Inferior parietal cortex (tissue), 1 donor: Measurements from ENCODE around the gene DAAM2.
A peak's percentile ranks its signal among the peaks of the same experiment; 100 is the strongest.

Experiments used
- DNase-seq: peaks from one replicate; pipeline ENCODE4 v3.0.0-alpha.2; 2016; ENCODE audit errors: extremely low spot score

Gene DAAM2

DNA sequence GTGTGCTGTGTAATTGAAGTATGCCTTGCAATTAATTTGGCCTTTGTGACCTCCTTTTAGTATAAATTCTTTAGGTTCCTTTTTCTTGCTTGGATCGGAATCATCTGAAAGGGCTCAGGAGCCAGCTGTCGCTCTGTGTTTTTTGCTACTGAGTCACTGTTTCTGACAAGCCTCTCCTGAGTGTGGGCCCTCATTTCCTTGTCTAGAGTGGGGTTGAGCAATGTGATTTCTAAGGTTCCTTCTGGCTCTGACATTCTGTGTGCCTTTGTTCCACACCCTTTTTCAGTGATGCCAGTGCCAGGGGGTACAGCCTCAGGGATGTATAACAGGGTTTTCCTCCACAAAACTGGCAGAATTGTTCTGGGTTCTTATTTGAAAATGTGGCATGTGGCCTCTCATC lies 26.5 kb downstream of the DAAM2 start:
- DNase-seq = no peak

DNA sequence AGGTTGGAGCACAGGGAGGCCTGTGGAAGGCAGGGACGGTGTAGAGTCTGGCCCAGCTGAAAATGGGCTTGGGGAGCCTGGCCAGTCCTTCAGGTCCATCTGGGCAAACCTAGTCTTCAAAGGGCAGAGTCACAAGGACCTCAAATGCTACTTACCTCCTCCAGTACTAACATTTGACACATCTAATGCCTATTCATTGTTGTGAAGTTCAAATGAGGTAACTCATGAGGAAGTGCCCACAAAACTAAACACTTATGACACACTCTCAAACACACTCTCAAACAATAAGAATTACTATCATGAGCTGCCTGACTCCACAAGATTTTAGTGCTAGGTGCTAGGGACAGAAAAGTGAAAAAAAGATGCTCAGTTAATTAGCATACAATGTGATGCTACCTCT lies 27.1 kb downstream of the DAAM2 start:
- DNase-seq = no peak

DNA sequence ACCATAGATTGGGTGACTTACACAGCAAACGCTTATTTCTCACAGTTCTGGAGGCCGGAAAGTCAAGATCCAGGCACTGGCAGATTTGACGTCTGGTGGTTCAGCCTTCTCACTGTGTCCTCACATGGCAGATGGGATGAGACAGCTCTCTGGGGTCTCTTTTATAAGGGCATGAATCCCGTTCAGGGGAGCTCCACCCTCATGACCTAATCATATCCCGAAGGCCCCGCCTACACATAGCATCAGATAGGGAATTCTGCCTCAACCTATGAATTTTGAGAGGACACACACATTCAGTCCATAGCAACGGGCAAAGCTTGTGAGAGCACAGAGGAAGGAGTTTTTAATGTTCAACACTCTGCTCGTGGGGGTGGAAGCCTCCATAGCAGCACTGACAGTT lies 27.5 kb downstream of the DAAM2 start:
- no peak for DNase-seq

DNA sequence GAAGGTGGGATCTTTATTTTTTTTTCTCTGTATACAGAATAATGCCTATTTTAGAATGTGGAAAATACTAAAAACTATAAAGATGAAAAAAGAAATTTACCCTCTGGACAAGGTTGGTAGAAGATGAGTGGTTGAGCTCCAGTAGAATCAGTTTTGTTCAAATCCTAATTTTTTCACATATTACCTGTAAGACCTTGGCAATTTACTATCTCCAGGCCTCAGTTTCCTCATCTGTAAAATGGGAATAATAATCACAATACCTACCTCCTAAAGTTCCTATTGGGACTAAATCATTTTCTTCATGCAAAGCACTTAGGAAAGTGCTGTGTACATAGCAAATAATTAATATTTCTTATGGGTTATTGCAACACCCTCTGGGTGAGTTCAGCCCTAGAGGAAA lies 28.4 kb downstream of the DAAM2 start:
- DNase-seq = no peak

DNA sequence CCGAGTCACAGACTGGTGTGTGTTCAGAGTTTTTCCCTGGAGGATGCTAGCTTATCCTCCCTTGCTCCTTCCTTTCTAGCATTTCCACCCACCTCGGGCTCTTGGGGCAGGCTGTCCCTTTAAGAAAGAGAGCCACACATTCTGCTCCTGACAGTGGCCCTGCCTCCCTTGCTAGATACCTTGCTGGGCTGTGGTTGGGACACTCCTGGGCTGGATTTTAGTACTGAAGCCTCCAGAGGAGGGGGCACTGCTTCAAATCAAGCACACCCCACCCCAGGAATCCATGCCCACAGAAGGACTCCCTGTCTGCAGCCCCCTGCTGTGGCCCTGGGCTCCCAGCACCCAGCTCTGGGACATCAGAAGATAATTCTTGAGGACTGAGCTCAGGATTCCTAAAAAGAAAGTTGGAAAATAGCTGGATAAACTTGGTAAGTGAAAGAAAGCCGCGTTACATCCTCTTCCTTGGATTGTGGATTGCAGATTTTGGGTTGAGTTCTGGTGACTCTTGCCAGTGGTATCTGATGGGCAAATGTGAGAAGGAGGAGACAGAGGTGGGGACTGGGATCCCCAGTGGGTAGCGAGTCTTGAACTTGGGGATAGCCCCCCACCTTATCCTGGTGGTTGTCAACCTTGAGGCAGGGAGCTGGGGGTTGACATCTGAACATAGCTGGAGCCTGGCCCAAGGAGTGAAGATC lies 29.0 kb downstream of the DAAM2 start:
- no peak for DNase-seq

DNA sequence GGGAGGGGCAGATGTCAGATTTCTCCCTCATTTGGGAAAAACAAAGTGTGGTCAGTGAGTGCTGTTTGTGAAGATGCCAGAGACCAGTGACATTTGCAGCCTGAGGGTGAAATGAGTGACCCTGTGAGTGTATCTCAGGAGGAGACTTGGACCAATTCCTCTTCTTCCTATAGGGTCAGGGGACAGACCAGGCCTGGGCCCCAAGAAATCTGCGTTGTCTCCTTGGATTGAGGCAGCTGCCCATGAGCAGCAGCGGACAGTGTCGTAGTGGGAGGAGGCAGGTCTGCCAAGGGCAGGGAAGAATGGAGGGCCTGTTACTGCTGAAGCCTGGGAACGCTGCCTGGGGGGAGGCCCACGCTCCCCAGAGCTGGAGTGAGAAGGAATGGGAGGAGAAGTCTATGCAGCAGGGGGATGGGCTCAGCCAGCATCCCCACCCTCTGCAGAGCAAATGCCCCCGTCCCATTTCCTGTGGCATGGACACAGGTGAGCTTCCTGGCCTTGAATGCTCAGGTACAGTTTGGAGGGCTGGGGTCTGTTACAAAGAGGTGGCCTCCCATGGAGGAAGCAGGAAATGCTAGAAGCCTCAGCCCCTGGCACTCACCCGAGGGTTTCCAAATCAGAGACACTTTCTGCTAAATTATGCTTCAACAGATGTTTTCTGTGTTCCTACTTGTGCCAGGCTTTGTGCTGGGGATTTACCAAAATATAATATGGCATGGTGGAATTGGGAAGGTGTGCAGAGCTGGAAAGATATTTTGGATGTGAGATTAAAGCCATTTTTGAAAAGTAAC lies 29.8 kb downstream of the DAAM2 start:
- peak; percentile 64 for DNase-seq

DNA sequence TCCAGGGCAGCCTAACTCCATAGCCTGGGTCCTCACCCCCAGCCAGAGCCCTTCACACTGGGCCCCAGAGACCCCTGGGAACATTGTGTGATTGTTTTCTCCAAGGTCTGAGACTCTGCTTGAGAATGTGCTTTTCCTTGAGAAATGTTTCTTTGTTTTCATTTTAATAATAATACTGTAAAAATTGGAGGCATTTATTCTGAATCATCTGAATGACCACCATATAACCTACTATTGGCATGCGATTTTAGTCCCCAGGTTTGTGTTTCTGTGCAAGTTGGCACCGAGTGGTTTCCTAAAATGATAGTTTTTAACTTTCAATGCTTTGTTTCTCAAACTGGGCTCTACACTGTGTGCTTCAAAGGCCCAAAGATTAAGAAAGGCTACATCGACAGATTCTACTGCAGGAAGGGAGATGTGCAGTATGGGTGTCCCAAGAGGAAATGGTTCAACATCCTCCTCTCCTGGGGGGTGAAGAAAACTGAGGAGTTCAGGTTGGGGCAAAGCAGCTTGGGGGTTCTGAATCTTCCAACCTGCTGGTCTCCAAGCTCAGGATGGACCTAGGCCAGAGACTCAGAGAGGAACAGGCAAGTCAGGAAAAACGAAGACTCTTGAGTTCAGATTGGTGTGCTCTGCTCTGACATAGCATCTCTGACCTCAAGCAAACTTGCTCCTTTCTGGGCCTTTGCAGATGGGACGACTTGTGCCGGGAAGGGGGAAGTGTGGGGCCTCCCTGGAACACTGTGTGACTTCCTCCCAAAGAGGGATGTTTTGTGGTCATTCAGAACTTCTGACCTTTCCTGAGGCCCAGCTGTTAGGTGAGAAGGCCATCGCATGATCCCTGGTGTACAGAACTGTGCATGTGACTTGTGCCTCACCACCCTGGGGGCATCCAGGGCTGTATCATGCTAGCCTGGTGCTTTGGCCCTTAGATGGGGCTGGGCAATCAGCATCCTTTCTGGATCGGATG lies 31.0 kb downstream of the DAAM2 start:
- no peak for DNase-seq

DNA sequence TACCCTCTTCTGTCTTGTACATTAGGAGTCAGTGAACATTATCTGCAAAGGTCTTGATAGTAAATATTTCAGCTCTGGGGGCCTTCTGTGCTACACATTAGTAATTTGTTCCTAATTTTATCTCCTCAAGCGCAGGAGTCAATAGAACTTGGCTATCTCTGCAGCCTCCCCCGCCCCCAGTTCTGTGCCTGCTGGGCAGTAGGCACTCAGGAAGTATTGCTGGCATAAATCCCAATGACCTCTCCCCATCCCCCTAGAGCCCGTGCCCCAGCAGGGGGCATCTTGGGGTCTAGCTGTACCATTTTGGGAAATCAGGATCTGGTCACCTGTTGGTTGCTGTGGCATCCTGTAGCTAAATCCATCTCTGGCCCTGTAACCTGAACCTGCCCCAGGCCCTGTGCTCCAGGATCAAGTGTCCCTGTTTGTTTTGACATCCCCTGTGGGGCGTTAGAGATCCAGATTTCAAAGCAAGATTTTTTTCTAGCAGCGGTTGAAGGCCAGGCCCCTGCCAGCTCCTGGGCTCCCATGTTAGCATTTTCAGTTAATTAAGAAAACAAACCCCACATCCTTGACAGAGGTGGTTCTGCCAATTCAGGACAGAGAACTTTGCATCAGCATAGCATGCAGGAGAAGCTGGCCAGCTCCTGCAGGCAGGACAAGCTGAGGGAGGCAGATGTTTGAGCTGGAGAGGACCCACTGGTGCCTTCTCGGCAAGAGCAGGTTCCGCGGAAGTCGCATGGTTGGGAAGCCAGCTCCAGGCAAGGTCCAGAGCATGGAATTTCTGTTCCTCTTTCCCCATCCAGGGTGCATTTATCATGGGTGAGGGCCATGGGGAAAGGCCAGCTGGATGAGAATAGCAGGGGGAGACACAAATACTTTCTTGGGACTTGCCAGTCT lies 32.1 kb downstream of the DAAM2 start:
- no peak for DNase-seq

DNA sequence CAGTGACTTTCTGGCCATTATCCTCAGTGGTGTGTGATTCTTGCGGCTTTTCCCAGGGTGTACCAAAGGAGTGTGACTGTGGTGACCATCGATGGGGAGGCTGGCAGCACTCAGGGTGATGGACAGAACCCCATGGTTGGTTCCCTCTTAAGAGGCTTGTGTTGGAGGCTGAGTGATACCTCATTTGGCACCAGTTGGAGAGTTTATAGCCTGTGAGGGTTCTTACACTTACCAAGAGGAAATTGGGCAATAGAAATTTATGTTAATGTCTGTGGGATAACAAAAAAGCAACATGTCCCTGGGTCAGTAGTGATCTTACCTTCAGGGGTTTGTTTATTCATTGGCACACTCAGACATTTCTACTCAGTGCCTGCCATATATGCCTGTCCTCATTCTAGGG lies 37.2 kb downstream of the DAAM2 start:
- no peak for DNase-seq

DNA sequence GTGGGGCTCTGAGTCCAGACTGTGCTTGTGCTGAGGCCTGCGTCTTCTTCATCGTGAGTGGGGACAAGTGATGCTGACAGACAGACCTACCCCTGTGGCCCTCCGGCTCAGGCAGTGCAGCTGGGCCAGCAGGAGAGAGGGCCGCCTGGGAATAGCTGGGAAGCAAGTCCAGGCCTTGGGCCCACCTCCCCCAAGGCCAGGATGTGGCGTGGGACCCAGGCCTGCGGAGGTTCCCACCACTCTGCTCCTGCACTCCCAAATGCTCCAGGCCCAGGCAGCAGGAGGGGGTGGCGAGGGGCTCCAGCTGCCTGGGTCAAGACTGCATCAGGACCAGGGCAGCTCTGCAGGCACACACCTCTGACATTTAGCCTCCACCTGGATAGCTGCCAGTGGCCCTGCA lies 38.3 kb downstream of the DAAM2 start:
- DNase-seq = no peak

DNA sequence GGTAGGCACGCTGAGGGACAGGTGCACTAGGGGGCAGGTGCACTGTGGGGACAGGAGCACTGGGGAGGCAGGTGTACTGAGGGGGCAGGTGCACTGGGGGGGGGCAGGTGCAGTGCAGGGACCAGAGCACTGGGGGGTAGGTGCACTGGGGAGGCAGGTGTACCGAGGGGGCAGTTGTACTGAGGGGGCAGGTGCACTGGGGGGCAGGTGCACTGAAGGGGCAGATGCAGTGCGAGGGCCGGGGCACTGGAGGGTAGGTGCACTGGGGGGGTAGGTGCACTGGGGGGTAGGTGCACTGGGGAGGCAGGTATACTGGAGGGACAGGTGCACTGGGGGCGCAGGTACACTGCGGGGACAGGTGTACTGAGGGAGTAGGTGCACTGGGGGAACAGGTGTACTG lies 39.5 kb downstream of the DAAM2 start:
- no peak for DNase-seq

DNA sequence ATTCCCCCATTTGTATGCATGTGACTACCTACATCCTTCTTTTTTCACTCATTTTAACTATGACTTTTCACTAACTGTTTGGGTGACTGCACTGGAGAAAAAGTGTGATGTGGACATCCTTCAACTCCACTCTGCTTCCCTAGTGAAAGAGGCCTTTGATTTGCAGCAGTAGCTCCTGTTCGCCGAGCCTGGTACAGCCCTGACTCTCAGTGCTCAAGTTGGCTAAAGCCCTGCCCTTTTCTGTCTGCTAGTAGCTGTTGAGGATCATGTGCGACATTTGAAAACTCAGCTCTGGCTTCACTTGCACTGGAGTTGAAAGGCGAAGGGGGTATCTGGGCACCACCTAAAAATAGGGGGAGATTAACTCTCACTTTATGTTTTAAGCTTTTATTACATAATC lies 42.1 kb downstream of the DAAM2 start:
- peak; percentile 59 for DNase-seq

DNA sequence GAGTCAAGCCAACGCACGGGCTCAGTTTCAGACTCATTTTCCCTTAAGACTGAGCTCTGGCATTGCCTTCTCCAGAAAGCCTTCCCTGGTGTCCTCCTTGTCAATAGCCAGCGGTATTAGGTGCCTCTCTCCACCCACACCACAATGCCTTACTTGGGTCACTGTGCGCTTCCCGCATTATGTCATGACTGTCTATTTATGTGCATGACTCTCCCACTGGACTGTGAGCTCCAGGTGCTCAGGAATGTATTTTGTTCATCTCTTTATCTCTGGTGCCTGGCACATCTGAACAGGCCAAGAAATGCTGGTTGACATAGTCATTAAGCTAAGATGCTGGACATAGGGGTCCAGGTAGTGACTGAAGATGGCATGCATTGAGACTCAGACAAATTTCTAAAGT lies 42.7 kb downstream of the DAAM2 start:
- no peak for DNase-seq

DNA sequence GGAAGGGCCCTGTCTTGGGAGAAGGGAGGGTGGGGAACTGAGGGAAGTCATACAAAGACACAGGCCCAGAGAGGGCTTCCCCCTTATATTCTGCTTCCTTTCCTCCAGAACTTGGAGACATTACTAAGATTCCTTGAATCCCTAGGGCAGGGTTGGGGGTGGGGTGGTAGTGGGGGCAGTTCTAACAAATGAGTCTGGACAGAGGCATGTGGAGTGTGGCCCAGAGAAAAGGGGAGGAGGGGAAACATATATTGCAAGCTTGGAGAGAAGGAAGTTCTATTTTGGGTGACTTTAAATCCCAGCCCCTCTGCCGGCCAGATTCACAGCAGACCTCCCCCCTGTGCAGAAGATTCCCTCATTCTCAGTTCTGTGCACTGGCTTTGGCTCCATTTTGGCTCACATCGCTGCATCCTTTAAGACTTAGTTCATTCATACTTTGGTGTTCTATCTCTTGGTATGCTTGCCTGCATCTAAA lies 43.7 kb downstream of the DAAM2 start:
- DNase-seq = no peak

DNA sequence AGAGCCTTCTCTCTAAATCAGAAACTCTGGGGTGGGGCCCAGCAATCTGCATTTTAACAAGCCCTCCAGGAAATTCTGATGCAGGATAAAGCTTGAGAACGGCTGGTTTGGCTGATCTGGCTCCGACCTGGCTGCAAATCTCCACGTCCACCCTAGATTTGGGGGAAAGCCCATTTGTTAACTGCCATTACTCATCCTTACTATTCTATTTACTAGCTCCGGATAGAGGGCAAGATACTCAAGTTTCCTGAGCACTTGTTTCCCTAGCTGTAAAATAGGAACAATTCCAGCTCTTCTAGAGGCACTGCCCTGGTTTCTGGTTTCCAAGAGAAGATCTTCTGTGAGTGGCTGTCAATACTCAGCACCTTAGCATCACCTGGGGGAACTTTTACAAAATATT lies 44.4 kb downstream of the DAAM2 start:
- no peak for DNase-seq

DNA sequence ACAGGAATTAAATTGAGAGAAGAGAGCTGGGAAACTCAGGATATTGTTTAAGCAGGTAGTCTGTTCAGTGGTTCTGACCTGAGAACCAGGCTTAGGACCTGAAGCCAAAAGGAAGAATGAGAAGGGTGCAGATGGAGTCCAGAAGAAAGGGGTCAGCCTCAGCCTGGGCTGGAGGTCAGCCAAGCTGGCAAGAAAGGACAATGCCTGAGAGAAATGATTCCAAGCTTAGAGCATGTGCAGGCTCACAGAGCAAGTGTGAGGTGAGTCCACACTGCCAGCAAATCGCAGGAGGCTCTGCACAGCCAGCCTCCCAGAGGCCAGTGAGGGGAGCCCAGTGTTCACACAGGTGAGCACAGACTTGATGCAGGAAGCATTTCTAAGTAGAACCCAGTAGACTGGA lies 47.3 kb downstream of the DAAM2 start:
- DNase-seq = no peak

DNA sequence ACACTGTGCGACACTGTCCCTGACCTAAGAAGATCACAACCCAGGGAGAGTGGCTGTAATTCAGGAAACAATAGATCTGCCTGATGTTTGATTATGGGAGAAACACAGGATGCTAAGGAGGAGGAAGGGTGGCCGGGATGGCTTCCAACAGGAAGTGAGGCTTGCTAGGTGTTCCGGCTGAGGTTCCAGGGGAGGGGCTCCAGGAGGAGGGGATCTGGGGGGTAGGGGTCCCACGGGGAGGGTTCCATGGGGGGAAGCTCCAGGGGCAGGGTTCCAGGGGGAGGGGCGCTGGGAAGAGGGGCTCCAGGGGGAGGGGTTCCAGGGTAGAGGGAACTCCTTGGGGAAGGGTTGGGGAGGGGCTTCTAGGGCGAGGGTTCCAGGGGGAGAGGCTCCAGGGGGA lies 48.6 kb downstream of the DAAM2 start:
- DNase-seq = no peak

DNA sequence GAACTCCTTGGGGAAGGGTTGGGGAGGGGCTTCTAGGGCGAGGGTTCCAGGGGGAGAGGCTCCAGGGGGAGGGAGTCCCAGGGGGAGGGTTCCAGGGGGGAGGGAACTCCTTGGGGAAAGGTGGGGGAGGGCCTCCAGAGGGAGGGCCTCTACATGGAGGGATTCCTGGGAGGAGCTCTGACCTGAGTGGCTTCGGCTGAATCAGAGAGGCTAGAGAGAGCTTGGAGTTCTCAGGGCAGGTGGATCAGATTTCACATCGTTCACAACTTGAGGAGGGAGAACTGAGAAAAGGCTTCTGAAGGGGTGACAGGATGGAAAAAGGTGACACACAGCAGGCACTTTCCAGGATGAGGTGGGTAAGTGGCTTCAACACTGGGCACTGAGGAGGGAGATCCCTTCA lies 49.1 kb downstream of the DAAM2 start:
- no peak for DNase-seq

DNA sequence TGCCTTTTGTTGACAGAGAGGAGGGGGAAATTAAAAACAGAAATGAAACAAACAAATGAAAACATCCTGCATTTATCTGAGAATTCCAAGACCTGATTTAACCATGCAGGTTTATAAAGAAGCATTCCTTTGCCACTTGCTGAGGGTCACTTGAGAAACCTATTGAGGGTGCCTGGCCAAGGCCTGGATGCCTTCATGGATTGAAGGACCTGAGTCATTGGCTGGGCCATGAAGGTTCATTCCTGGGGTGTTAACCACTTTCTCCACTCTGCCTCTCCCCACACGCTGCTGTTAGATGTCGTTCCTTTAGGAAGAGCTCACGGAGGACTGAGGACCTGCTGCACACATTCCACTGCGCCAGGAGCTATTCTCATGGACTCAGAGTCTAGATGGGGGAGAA lies 49.7 kb downstream of the DAAM2 start:
- no peak for DNase-seq

DNA sequence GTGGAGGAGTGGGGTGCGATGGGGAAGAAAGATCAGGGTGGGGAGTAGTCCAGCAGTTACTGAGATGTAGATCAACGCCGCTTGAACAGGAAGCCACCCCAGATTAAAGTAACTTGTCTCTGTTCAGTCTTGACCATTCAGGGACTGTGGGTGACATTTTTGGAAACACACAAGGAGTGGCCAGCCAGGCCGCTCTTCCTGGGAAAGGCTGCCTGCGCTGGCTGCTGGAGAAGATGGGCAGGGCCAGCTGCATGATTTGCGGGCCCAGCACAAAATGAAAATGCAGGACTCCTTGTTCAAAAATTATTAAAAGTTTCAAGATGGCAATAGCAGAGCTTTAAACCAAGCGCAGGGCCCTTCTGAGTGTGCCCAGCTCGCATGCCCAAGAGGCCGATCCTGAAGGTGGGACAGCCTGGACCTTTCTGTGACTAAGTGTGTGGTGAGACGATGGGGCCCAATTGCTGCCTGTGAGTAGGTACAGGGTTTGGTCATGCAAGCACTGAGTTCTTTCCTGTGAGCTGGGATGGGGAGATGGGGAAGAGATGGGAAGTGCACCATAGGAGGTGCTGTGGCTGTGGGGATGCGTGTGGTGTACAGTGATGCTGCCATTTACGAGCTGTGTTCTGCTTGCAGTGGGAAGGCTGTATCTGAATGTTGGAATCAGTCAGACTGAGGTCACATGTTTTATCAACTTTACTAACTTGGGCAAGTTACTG lies 51.3 kb downstream of the DAAM2 start:
- no peak for DNase-seq

DNA sequence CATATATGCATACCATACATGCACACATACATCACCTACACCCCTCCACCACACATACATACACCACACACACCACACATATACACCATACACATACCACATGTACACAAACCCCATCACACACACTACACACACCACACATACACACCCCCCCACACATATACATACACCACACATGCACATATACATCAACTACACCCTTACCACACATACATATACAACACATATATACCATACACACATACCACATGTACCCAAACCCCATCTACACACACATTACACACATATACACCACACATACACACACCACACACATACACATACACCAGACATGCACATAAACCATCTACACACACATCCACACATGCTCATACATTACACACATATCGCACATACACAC lies 52.7 kb downstream of the DAAM2 start:
- DNase-seq = no peak
